B cell (primary cell): ENCODE measurements around the gene C1QTNF12. TPM values are rescaled to one million over a fixed set of nuclear protein-coding genes. Genes with fewer than 3 reads are reported as not detected.
A peak's percentile ranks its signal among the peaks of the same experiment; 100 is the strongest.

Source experiments
- ATAC-seq: fragments of 200-7000 bp; cut with Tn5 transposase; one replicate; pipeline ENCODE4 v1.10.0; 2021; ENCODE audit warnings: low read depth, mild to moderate bottlenecking, moderate number of reproducible peaks, moderate library complexity
- CTCF ChIA-PET: fragments of 350-600 bp; sonication (Branson Sonifier 250); formaldehyde crosslinking; loops from one replicate; lab custom pipeline; 2021; ENCODE audit warnings: antibody characterized with exemption, inconsistent platforms; lab: Charles Lee
- POLR2A ChIA-PET: fragments of 350-600 bp; sonication (Branson Sonifier 250); formaldehyde crosslinking; loops from one replicate; lab custom pipeline; 2021; ENCODE audit warnings: antibody characterized with exemption; lab: Charles Lee
- DNase-seq: peaks from one replicate; pipeline ENCODE4 v3.0.0; 2013
- H2AFZ ChIP-seq: 2 replicates; pipeline ENCODE4 v1.6.1; 2012; ENCODE audit warnings: mild to moderate bottlenecking, low read depth, low read length; ENCODE audit not compliant: insufficient read depth, poor library complexity, severe bottlenecking
- H3K27ac ChIP-seq, 2 donors: 1 replicate in 1 of 2; 2 replicates in 1 of 2; pipeline ENCODE4 v1.5.1; 2012 to 2013; ENCODE audit warnings: low read length in 2 of 2, mild to moderate bottlenecking in 2 of 2, moderate library complexity in 1 of 2
- H3K27me3 ChIP-seq, 4 experiments: fragments of 200-600 bp in 1 of 4; sonication (generic) in 1 of 4; replicated peaks in 1 of 4; 1 replicate in 2 of 4; 2 replicates in 2 of 4; pipeline versions ENCODE4 v1.6.1 to v1.7.0; 2013 to 2016; ENCODE audit warnings: low read length in 3 of 4, mild to moderate bottlenecking in 2 of 4, mixed read lengths in 1 of 4, moderate library complexity in 1 of 4; ENCODE audit not compliant: insufficient read depth in 4 of 4, control insufficient read depth in 3 of 4; ENCODE audit errors: control extremely low read depth in 1 of 4
- H3K36me3 ChIP-seq, 2 experiments: replicated peaks in 1 of 2; 1 replicate in 1 of 2; 2 replicates in 1 of 2; pipeline versions ENCODE4 v1.6.1 to v1.7.1; 2013; ENCODE audit warnings: low read length in 1 of 2; ENCODE audit not compliant: insufficient read depth in 2 of 2, control insufficient read depth in 1 of 2; ENCODE audit errors: control extremely low read depth in 1 of 2, extremely low read depth in 1 of 2
- H3K4me1 ChIP-seq, 2 donors: fragments of 200-600 bp in 1 of 2; sonication (generic) in 1 of 2; 1 replicate in 1 of 2; 2 replicates in 1 of 2; pipeline versions ENCODE4 v1.5.1 to v1.6.1; 2013 to 2017; ENCODE audit warnings: low read length in 2 of 2; ENCODE audit not compliant: control insufficient read depth in 2 of 2, insufficient read depth in 2 of 2
- H3K4me2 ChIP-seq: replicated peaks from 2 replicates; pipeline ENCODE3; 2012; ENCODE audit warnings: mild to moderate bottlenecking, low read depth, low read length; ENCODE audit not compliant: poor library complexity, severe bottlenecking
- H3K4me3 ChIP-seq, 5 experiments: fragments of 200-600 bp in 1 of 5; sonication (generic) in 1 of 5; 1 replicate in 3 of 5; 2 replicates in 2 of 5; pipeline versions ENCODE4 v1.5.1 to v1.7.0; 2011 to 2016; ENCODE audit warnings: low read length in 4 of 5, mild to moderate bottlenecking in 4 of 5, low read depth in 2 of 5, control low read depth in 1 of 5, moderate library complexity in 1 of 5; ENCODE audit not compliant: insufficient read depth in 1 of 5; ENCODE audit errors: control extremely low read depth in 1 of 5, extremely low read depth in 1 of 5
- H3K79me2 ChIP-seq: fragments of 200-600 bp; sonication (generic); one replicate; pipeline ENCODE4 v1.6.0; 2016; ENCODE audit warnings: low read length; ENCODE audit not compliant: control insufficient read depth, insufficient read depth
- H3K9ac ChIP-seq: fragments of 200-600 bp; sonication (generic); 2 replicates; pipeline ENCODE4 v1.6.1; 2017; ENCODE audit warnings: mild to moderate bottlenecking, low read length, moderate library complexity
- H3K9me3 ChIP-seq, 3 donors: one replicate each; pipeline versions ENCODE4 v1.6.1 to v1.7.1; 2013; ENCODE audit warnings: low read length in 2 of 3; ENCODE audit not compliant: control insufficient read depth in 2 of 3, insufficient read depth in 1 of 3; ENCODE audit errors: control extremely low read depth in 1 of 3
- H4K20me1 ChIP-seq: 2 replicates; pipeline ENCODE4 v1.6.0; 2012; ENCODE audit warnings: mild to moderate bottlenecking, low read length; ENCODE audit not compliant: insufficient read depth, control insufficient read depth, poor library complexity, severe bottlenecking
- H3K27ac Mint-ChIP-seq: one replicate; pipeline ENCODE4 v1.8.0; 2021; ENCODE audit warnings: mixed read lengths
- H3K27me3 Mint-ChIP-seq: one replicate; pipeline ENCODE4 v1.8.0; 2021; ENCODE audit warnings: mixed read lengths
- H3K4me1 Mint-ChIP-seq: one replicate; pipeline ENCODE4 v1.8.0; 2021; ENCODE audit warnings: mixed read lengths
- H3K4me3 Mint-ChIP-seq: one replicate; pipeline ENCODE4 v1.8.0; 2021; ENCODE audit warnings: mixed read lengths
- H3K9me3 Mint-ChIP-seq: one replicate; pipeline ENCODE4 v1.8.0; 2022; ENCODE audit warnings: mixed read lengths; ENCODE audit not compliant: insufficient read depth
- EZH2 ChIP-seq: IDR thresholded peaks from 2 replicates; pipeline ENCODE4 v1.6.1; 2012; ENCODE audit warnings: borderline replicate concordance, low read depth, mild to moderate bottlenecking, moderate library complexity, low read length; ENCODE audit not compliant: insufficient read depth, poor library complexity, severe bottlenecking
- WGBS: methylation state at CpG from one replicate; pipeline ENCODE4 v1.1.5; 2013; ENCODE audit warnings: missing lambda C conversion rate; ENCODE audit not compliant: insufficient coverage; 5-methylcytosine and 5-hydroxymethylcytosine counted together
- intact Hi-C: fragments of 100-400 bp; cut with micrococcal nuclease; formaldehyde crosslinking; loops from one replicate; pipeline ENCODE4 v1.10.0; 2022
- polyA plus RNA-seq: library from polyadenylated mRNA; depleted of rRNA; stranded (reverse); fragments of >200 nt; gene quantifications from 2 replicates; pipeline ENCODE4 v1.2.3, GENCODE V29; 2012
- total RNA-seq, 2 donors: library from RNA; stranded (reverse); fragments of 120-200 nt in 1 of 2; gene quantifications; 1 replicate in 1 of 2; 2 replicates in 1 of 2; pipeline versions ENCODE4 v1.2.3 to v1.2.4, GENCODE V29; 2013 to 2022
- TF ChIP-seq, protein P1 (sequence below): fragments of 200-600 bp; IDR thresholded peaks from one replicate; pipeline ENCODE4 v1.8.0; 2022; ENCODE audit warnings: antibody characterized with exemption, mild to moderate bottlenecking

C1QTNF12 gene
- total and polyA plus RNA-seq, 2 donors (not counting 1 experiment from before 2014, with no cell fraction given): 1.2 to 3.2 TPM

DNA sequence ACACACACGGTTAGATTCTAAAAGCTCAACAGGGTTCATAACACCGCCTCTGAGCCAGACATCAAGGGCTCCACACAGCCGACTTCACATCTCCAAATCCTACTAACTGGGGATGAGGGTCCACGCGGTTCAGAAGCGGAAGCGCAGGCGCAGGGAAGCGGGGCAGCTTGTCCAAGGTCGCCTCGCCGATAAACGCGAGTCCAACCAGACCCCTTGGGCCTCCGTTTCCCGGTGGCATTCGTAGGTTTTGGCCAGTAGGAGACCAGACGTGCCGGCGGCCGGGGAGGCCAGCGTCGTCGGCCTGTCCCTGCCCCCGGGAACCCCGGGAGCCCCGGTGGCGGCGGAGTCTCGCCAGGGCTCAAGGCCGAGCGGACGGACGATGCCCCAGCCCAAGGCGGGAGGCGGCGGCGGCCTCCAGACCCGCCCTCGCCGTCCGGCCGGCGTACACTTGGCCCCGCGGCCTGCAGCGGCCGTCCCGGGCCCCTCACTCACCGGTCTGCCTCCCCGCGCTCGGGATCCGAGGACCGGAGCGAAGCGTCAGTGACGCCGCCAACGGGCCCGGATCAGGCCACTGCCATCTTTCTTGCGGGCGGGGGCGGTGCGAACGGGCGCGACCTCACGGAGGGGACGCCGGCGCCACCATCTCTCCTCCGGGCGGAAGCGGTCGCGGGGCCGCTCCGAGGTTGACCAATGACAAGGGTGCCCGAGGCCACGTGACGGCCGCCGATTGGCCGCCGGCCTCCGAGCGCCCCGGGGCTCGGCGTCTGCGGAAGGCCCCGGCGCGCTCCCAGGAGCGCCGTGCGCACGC lies 14.9 kb downstream of the C1QTNF12 start, which contains the start of gene SDF4:
TSS of gene SDF4 (minus strand) at position 602 of the 808 bp plus-strand sequence. CDS start 3,229 bp downstream, outside the sequence.
- Mint-ChIP-seq H3K4me3 (peak within 1 kb of the TSS; percentile 93), H3K27me3 (no peaks in the 10 kb centered on the region), H3K4me1 (peaks cover 33% of the 10 kb centered on the region), H3K27ac (peak within 1 kb of the TSS; percentile 84), H3K9me3 (no peaks in the 10 kb centered on the region)
- ChIA-PET CTCF (interaction anchor here (0.6 to 2.3 kb wide), 5 partner anchors 19 to 113 kb away, joined by 3 to 18 read pairs (median 5); no protein-coding TSS in a partner anchor), POLR2A (interaction anchor here (0.7 to 1.0 kb wide), 3 partner anchors 94 to 115 kb away, joined by 3 read pairs; partner anchors contain the start of gene C1orf159)
- intact Hi-C loops: loop anchor here (1.0 to 10.0 kb wide), 4 partner anchors 23 to 197 kb away; partner anchors contain the start of genes ACAP3, C1orf159 and PUSL1
- H3K27ac ChIP-seq: peak within 1 kb of the TSS; percentile 29 to 91
- H3K36me3 ChIP-seq: peaks cover 0 to 27% of the 10 kb centered on the region in 2 experiments
- H3K79me2 ChIP-seq: peaks cover 74% of the 10 kb centered on the region
- peak within 1 kb of the TSS; percentile 92 for H3K4me2 ChIP-seq
- peaks cover 74% of the 10 kb centered on the region for H4K20me1 ChIP-seq
- H3K27me3 ChIP-seq: no peaks in the 10 kb centered on the region
- H3K4me3 ChIP-seq: peak within 1 kb of the TSS; percentile 86 to 98 (median 90)
- peak; percentile 94 for ATAC-seq
- peak within 1 kb of the TSS; percentile 86 for H2AFZ ChIP-seq
- peak within 1 kb of the TSS; percentile 96 for H3K9ac ChIP-seq
- TF ChIP-seq, protein P1, sequence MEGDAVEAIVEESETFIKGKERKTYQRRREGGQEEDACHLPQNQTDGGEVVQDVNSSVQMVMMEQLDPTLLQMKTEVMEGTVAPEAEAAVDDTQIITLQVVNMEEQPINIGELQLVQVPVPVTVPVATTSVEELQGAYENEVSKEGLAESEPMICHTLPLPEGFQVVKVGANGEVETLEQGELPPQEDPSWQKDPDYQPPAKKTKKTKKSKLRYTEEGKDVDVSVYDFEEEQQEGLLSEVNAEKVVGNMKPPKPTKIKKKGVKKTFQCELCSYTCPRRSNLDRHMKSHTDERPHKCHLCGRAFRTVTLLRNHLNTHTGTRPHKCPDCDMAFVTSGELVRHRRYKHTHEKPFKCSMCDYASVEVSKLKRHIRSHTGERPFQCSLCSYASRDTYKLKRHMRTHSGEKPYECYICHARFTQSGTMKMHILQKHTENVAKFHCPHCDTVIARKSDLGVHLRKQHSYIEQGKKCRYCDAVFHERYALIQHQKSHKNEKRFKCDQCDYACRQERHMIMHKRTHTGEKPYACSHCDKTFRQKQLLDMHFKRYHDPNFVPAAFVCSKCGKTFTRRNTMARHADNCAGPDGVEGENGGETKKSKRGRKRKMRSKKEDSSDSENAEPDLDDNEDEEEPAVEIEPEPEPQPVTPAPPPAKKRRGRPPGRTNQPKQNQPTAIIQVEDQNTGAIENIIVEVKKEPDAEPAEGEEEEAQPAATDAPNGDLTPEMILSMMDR: no peak
- no peak for TF ChIP-seq EZH2
- peaks cover 25 to 30% of the 10 kb centered on the region in 2 donors for H3K4me1 ChIP-seq
- H3K9me3 ChIP-seq: no peaks in the 10 kb centered on the region
- under 1% methylated on average over 99 of the region's 99 CpGs for WGBS
- peak; percentile 98 for DNase-seq
